Measurements from ENCODE around the gene PRKG1.
"Not testable (repeated sequence)": the region's sequence is repeated elsewhere in the genome, so short reads cannot be mapped to it uniquely, and the experiment has no call there.

The PRKG1 gene

GRCh38 chr10:52129410-52130178 lies 1055.3 kb downstream of the PRKG1 start:
- DNase-seq (ENCODE audit: low spot score): no peak

GRCh38 chr10:52135101-52135500 lies 1060.8 kb downstream of the PRKG1 start:
- no peak for DNase-seq (ENCODE audit: low spot score)

DNA sequence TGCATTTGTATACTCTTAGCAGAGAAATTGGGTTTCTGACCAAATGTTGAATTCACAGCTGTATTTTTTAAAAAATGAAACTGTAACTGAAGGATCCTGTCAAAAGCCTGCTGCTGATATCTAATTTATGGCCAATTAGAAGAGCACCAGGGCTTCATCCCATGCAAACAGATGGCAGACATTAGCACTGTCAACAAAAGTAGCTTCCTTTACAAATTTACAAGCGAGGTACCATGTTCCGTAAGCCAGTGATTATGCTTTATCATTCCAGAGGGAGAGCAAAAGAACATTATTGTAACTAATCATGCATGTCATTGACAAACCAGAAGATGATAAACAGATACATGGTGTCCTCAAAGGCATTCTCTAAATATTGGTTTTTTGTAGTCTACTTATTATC lies 1062.6 kb downstream of the PRKG1 start:
- DNase-seq (ENCODE audit: low spot score): no peak

- no peak for DNase-seq (ENCODE audit: low spot score)
Measured at GRCh38 chr10:52143338-52143737, 1069.1 kb downstream of the PRKG1 start.

DNA sequence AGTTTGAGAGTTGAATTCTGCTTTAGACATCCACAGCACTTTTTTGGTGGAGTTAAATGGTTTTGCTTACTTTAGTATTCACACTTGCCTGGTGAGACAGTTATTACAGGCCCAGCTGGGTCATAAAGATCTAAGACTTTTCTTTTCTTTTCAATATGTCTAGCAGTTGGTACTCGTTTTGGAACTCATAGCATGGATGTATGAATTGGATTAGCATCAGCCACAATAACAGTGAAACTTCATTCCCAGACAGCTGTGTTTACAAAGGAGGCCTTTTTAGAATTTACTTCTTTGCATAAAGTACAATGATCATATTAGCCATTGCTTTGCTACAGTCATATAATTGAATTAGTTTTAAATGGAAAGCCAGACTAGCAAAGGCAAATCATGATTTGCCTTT lies 1071.3 kb downstream of the PRKG1 start:
- no peak for DNase-seq (ENCODE audit: low spot score)

GRCh38 chr10:52146766-52147165 lies 1072.5 kb downstream of the PRKG1 start:
- DNase-seq (ENCODE audit: low spot score): no peak

- DNase-seq (ENCODE audit: low spot score): no peak
Measured at GRCh38 chr10:52170776-52171175, 1096.5 kb downstream of the PRKG1 start.

- DNase-seq (ENCODE audit: low spot score): no peak
Measured at GRCh38 chr10:52172581-52172980, 1098.3 kb downstream of the PRKG1 start.

GRCh38 chr10:52185256-52185655 lies 1111.0 kb downstream of the PRKG1 start:
- DNase-seq (ENCODE audit: low spot score): no peak

- DNase-seq (ENCODE audit: low spot score): no peak
Measured at GRCh38 chr10:52187521-52188258, 1113.4 kb downstream of the PRKG1 start.

DNA sequence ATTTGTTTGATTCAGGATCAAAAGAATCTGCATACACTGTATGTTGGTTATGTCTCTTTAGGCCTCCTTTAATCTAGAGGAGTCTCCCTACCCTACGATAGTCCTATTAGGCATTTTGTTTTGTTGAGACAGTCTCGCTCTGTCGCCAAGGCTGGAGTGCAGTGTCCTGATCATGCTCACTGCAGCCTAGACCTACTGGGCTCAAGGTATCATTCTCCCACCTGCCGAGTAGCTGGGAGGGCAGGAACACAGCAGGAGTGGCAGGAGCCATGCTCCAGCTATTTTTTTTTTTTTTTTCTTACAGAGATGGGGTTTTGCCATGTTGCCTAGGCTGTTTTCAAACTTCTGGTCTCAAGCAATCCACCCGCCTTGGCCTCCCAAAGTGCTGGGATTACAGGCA lies 1116.8 kb downstream of the PRKG1 start:
- DNase-seq (ENCODE audit: low spot score): no peak

DNA sequence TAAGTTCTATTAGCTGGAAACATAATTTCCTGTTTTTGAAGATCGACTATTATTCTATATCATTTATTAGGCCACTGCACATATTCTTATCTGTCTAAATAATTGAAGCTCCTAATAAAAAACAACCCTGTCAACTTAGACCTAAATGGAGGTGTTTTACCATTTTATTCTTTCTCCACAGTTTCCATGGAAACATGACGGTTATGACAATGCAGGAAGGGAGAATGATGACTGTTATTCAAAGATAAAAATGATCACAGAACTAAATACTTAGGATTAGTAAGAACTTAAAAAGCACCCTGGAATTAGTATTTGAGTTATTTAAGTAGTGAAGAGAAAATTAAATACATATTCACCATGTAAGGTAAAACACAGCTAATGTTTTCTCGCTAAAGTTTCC lies 1119.9 kb downstream of the PRKG1 start:
- DNase-seq (ENCODE audit: low spot score): no peak

- DNase-seq (ENCODE audit: low spot score): no peak
Measured at GRCh38 chr10:52194716-52195115, 1120.4 kb downstream of the PRKG1 start.

DNA sequence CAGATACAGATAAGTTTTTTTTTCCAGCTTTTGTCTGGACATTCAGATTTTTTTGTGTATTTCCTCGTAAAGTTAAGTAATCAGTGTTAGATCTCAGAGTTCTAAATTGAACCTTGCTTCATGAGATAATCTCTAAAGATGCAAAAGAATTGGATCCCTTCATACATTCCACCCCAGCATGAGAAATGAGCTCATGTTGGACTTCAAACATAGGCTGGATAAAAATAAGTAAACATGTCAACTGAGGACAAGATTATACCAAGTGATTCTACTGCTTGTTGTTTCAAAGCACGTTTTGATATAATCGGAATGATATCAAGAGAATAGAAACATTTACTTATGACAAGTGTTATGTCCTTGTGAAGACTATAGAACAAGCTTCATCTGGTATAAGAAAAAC lies 1122.8 kb downstream of the PRKG1 start:
- DNase-seq (ENCODE audit: low spot score): no peak

- no peak for DNase-seq (ENCODE audit: low spot score)
Measured at GRCh38 chr10:52198540-52198939, 1124.3 kb downstream of the PRKG1 start.

- not testable (repeated sequence) for DNase-seq (ENCODE audit: low spot score)
Measured at GRCh38 chr10:52204906-52205305, 1130.6 kb downstream of the PRKG1 start.

DNA sequence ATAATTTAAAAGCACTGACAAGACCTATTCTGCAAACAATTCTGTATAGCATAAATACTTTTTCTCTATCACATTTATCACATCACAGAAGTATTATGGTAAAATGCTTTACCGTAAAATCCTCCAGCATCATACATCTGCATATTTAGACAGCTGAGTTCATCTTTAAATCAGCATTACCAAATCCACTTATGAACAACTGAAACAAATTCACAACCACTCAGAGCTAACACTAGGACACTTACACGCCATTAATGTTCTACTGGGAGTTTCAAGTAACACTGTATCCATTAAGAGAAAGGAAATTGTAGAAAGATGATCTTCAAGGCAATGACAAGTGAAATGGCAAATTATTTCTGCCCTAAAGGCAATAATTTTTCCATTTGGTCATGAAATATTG lies 1134.1 kb downstream of the PRKG1 start:
- DNase-seq (ENCODE audit: low spot score): no peak

DNA sequence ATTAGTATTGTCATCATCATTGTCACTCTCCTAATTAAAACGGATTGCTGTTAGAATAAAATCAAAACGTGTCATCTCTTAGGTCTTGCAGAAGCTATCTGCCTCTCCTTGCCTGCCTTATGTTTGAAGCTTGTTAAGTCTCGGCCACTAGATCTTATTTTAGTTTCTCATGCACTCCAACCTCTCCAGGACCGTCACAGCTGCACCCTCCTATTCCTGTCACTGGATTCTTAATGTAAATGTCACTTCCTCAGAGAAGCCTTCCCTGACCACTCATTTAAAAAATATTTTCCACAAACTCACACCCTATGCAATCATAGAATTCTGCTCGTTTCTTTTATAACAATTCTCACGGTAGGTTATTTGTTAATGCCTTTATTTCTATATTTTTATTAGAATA lies 1135.9 kb downstream of the PRKG1 start:
- no peak for DNase-seq (ENCODE audit: low spot score)

- DNase-seq (ENCODE audit: low spot score): no peak
Measured at GRCh38 chr10:52212062-52212461, 1137.8 kb downstream of the PRKG1 start.

DNA sequence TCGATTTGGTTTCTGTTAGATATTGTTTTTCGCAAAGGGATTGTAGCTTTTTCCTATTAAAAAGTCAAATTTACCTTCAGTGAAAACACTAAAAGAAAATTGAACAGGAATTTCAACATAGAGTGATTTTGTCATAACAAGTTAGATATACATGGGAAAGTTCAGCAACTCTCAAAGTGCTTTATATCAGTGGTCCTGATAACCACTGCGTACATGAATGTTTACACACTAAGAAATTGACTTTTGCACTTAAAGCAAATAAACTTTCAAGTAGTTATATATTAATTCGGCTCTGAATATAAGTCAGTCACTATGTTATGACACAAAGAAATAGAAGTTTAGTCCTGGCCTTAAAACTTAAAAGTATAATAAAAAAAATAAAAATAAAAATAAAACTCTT lies 1138.5 kb downstream of the PRKG1 start:
- no peak for DNase-seq (ENCODE audit: low spot score)

- DNase-seq (ENCODE audit: low spot score): peak; percentile 61
Measured at GRCh38 chr10:52213321-52213752, 1139.0 kb downstream of the PRKG1 start.

DNA sequence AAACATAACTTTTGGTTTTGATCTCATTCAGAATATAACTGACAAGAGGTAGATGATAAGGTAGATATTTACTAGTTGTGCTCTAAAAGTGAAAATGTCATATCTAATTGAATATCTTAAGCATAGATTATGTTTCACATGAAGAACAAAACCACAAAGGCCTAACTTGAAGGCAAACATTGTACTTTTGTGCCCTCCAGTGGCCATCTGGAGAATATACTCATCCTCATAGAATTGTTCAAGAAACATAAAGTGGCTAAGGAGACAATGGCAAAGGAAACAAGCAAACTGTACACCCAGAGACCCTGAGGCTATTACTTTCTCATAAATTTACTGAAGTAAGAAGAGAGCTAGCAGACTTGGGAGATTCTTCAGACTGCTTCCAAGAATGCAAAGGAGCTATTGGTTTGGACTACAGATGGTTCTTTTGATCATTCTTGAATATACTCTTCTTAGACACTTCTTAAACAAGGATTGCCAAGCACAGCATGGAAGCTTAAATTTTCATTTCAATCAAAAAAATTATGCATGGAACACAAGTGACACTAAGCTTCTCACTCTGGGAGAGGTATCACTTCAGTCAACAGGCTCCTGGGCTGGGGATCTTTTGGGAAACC lies 1141.6 kb downstream of the PRKG1 start:
- DNase-seq (ENCODE audit: low spot score): peak; percentile 24

GRCh38 chr10:52216852-52217251 lies 1142.6 kb downstream of the PRKG1 start:
- peak; percentile 28 for DNase-seq (ENCODE audit: low spot score)

Measured in COLO829 (cell line).